Osteocyte (in vitro differentiated cells): ENCODE results near the gene SPRING1. TPM values are rescaled to one million over a fixed set of nuclear protein-coding genes. Genes with fewer than 3 reads are reported as not detected.
A peak's percentile ranks its signal among the peaks of the same experiment; 100 is the strongest.

Experiments used
- DNase-seq: peaks from one replicate; pipeline ENCODE4 v3.0.0; 2021; ENCODE audit warnings: mixed read lengths; ENCODE audit not compliant: unreplicated experiment; ENCODE audit errors: extremely low spot score
- H3K27ac Mint-ChIP-seq: one replicate; pipeline ENCODE4 v1.8.0; 2021; ENCODE audit warnings: mild to moderate bottlenecking, mixed read lengths; ENCODE audit not compliant: unreplicated experiment
- H3K27me3 Mint-ChIP-seq: one replicate; pipeline ENCODE4 v1.8.0; 2021; ENCODE audit warnings: mixed read lengths; ENCODE audit not compliant: unreplicated experiment
- H3K36me3 Mint-ChIP-seq: one replicate; pipeline ENCODE4 v1.8.0; 2021; ENCODE audit warnings: mixed read lengths; ENCODE audit not compliant: unreplicated experiment
- H3K4me1 Mint-ChIP-seq: one replicate; pipeline ENCODE4 v1.8.0; 2021; ENCODE audit warnings: mixed read lengths; ENCODE audit not compliant: unreplicated experiment
- H3K4me3 Mint-ChIP-seq: one replicate; pipeline ENCODE4 v1.8.0; 2021; ENCODE audit warnings: mild to moderate bottlenecking, moderate library complexity, mixed read lengths; ENCODE audit not compliant: unreplicated experiment
- H3K9me3 Mint-ChIP-seq: one replicate; pipeline ENCODE4 v1.8.0; 2021; ENCODE audit warnings: mixed read lengths; ENCODE audit not compliant: unreplicated experiment
- CTCF ChIP-seq: fragments of 200-600 bp; sonication (generic); IDR thresholded peaks from 2 replicates; pipeline ENCODE4 v1.5.0; 2021; ENCODE audit warnings: antibody characterized with exemption, mild to moderate bottlenecking, moderate library complexity
- total RNA-seq: library from RNA; stranded (reverse); gene quantifications from 2 replicates; pipeline ENCODE4 v1.2.1, GENCODE V29; 2021

The SPRING1 gene
- total RNA-seq, 1 donor from 2014 or later = 36.9 TPM

DNA sequence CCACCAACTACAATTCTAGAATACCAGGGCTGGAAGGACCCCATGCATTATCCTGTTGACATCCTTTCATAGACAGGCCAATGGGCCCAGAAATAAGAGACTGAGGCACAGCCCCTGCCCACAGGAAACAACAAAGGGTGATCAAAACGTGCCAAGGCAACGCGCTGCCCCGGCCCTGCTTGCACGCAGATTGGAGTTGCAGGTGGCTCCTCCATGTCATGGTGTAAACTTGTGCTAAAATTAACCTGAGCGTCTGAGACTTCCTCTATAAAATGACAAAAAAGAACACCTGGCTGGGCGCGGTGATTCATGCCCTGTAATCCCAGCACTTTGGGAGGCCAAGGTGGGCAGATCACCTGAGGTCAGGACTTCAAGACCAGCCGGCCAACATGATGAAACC, 30.1 kb downstream of the SPRING1 start:
- H3K27me3 Mint-ChIP-seq = peaks cover 13% of the 10 kb centered on the region
- peaks cover 19% of the 10 kb centered on the region for H3K4me1 Mint-ChIP-seq
- no peak for TF ChIP-seq CTCF
- H3K9me3 Mint-ChIP-seq = no peaks in the 10 kb centered on the region
- peaks cover 8% of the 10 kb centered on the region for H3K36me3 Mint-ChIP-seq
- H3K4me3 Mint-ChIP-seq = no peak overlapping the region
- H3K27ac Mint-ChIP-seq = no peak overlapping the region
- DNase-seq = no peak

- Mint-ChIP-seq H3K36me3 (no peaks in the 10 kb centered on the region), H3K27ac (no peak overlapping the region), H3K27me3 (peaks cover 4% of the 10 kb centered on the region), H3K9me3 (no peaks in the 10 kb centered on the region), H3K4me3 (no peak overlapping the region), H3K4me1 (peaks cover 6% of the 10 kb centered on the region)
- peak; percentile 95 for TF ChIP-seq CTCF
- no peak for DNase-seq
These were observed 34.6 kb downstream of the SPRING1 start for GRCh38 chr12:116703214-116703795.

GRCh38 chr12:116701432-116701831, 36.4 kb downstream of the SPRING1 start:
- Mint-ChIP-seq H3K27me3 (peaks cover 4% of the 10 kb centered on the region), H3K9me3 (no peaks in the 10 kb centered on the region), H3K36me3 (no peaks in the 10 kb centered on the region), H3K27ac (no peak overlapping the region), H3K4me3 (no peak overlapping the region), H3K4me1 (peaks cover 6% of the 10 kb centered on the region)
- no peak for DNase-seq
- TF ChIP-seq CTCF = no peak

DNA sequence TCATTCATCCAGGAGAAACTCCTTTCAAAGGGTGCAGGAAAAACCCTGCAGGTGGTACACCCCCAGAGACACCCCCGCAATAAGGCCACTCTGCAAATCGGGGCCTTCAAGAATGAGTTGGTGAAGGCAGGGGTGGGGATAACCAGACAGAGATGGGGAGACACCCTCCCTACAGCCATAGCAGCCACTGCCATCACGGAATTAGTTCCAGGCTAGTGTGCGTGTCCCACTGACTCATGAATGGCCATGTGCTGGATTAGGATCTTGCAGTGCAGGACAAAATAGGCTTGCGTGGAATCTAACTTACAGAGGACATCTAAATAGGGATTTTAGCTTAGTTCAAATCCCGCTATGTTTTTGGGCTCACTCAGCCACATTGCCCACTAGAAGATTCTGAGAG, 37.8 kb downstream of the SPRING1 start:
- no peak overlapping the region for H3K27ac Mint-ChIP-seq
- peaks cover 10% of the 10 kb centered on the region for H3K27me3 Mint-ChIP-seq
- no peak for DNase-seq
- H3K36me3 Mint-ChIP-seq = no peaks in the 10 kb centered on the region
- TF ChIP-seq CTCF = no peak
- no peaks in the 10 kb centered on the region for H3K9me3 Mint-ChIP-seq
- H3K4me3 Mint-ChIP-seq = no peak overlapping the region
- peaks cover 6% of the 10 kb centered on the region for H3K4me1 Mint-ChIP-seq

- H3K9me3 Mint-ChIP-seq = no peaks in the 10 kb centered on the region
- peaks cover 24% of the 10 kb centered on the region for H3K27me3 Mint-ChIP-seq
- H3K4me3 Mint-ChIP-seq = no peak overlapping the region
- DNase-seq = no peak
- H3K27ac Mint-ChIP-seq = no peak overlapping the region
- TF ChIP-seq CTCF = no peak
- peaks cover 9% of the 10 kb centered on the region for H3K4me1 Mint-ChIP-seq
- no peaks in the 10 kb centered on the region for H3K36me3 Mint-ChIP-seq
These were observed 39.3 kb downstream of the SPRING1 start for GRCh38 chr12:116698554-116699075.
